Ovary (tissue), 9 donors: ENCODE data around the gene CTSL. TPM values are rescaled to one million over a fixed set of nuclear protein-coding genes. Genes with fewer than 3 reads are reported as not detected.

ENCODE experiments used
- DNase-seq, 5 donors: peaks; one replicate each; pipeline ENCODE4 v3.0.0-alpha.2; 2019 to 2020
- H3K27ac ChIP-seq, 2 donors: fragments of 200-600 bp; one replicate each; pipeline versions ENCODE4 v1.5.1 to v1.8.0; 2019 to 2022
- H3K27me3 ChIP-seq: fragments of 200-600 bp; one replicate; pipeline ENCODE4 v1.8.0; 2022
- H3K36me3 ChIP-seq: fragments of 200-600 bp; sonication (generic); one replicate; pipeline ENCODE4 v1.5.1; 2019
- H3K4me1 ChIP-seq: one replicate; pipeline ENCODE4 v1.8.1; 2013; ENCODE audit warnings: mild to moderate bottlenecking, moderate library complexity; ENCODE audit not compliant: insufficient read depth
- H3K4me3 ChIP-seq: fragments of 200-600 bp; sonication (generic); one replicate; pipeline ENCODE4 v1.5.1; 2017
- H3K9me3 ChIP-seq, 2 donors: fragments of 200-600 bp in 1 of 2; sonication (generic) in 1 of 2; one replicate each; pipeline versions ENCODE4 v1.5.1 to v1.8.1; 2013 to 2019; ENCODE audit warnings: mild to moderate bottlenecking in 1 of 2, moderate library complexity in 1 of 2
- CTCF ChIP-seq, 3 donors: fragments of 450-650 bp in 2 of 3; fragments of 200-600 bp in 1 of 3; IDR thresholded peaks; one replicate each; pipeline versions ENCODE4 v1.5.1 to v1.8.0; 2016 to 2022; ENCODE audit warnings: antibody characterized with exemption in 3 of 3, mild to moderate bottlenecking in 1 of 3
- EP300 ChIP-seq: sonication (generic); formaldehyde crosslinking; IDR thresholded peaks from one replicate; pipeline ENCODE4 v1.6.1; 2017; ENCODE audit warnings: antibody characterized with exemption
- POLR2A ChIP-seq: fragments of 450-650 bp; IDR thresholded peaks from one replicate; pipeline ENCODE4 v1.6.1; 2017; ENCODE audit warnings: antibody characterized with exemption, mild to moderate bottlenecking, moderate library complexity
- WGBS, 3 donors: extraction: QIAGEN DNeasy Blood & Tissue Kit in 1 of 3; methylation state at CpG; one replicate each; pipeline versions ENCODE4 v1.1.5 to v1.1.7; 2013 to 2017; 5-methylcytosine and 5-hydroxymethylcytosine counted together
- intact Hi-C, 4 donors: fragments of 100-400 bp; cut with DNase I; formaldehyde crosslinking; loops; one replicate each; pipeline versions ENCODE4 v1.11.0 to v1.15.1; 2022 to 2023
- polyA plus RNA-seq, 2 donors: library from polyadenylated mRNA; stranded (reverse); fragments of 200-250 nt in 1 of 2; fragments of 350-450 nt in 1 of 2; fragmentation: Illumina TruSeq in 1 of 2; extraction: RNeasy Lipid Tissue Mini Kit (QIAGEN cat#74804) in 1 of 2; gene quantifications; one replicate each; pipeline ENCODE4 v1.2.3, GENCODE V29; 2013 to 2014
- total RNA-seq, 7 donors: library from RNA; depleted of rRNA in 2 of 7; stranded (reverse); fragments of >200 nt in 2 of 7; fragmentation: NEBNext Ultra II Directional in 3 of 7; extraction: Animal tissue kit (Norgen Biotek cat#: 25700) in 3 of 7; gene quantifications; one replicate each; pipeline versions ENCODE4 v1.1.0 to v1.2.4, GENCODE V29; 2016 to 2023
- donor health status: DM: no; HTN: no; CAD: no; lungs with moderate emphysema.
- donor health status: DM: no; HTN: no; CAD: no.
- donor health status: Bipolar disorder and iron deficiency.
- donor health status: DM: yes; HTN: yes; CAD: no.
- donor health status: DM: no; HTN: no; CAD: no.
- donor health status: DM: yes; HTN: yes; CAD: no.

CTSL gene
- total and polyA plus RNA-seq, 9 donors, result 94.0 to 219 (median 115) TPM

GRCh38 chr9:87695523-87695922 lies 30.4 kb upstream of the CTSL start:
- H3K27ac ChIP-seq, result no peak overlapping the region
- H3K4me3 ChIP-seq, result no peak overlapping the region
- WGBS, 3 donors, result 70 to 88% (median 82%) methylated on average over 1 of the region's 1 CpG
- no peaks in the 10 kb centered on the region for H3K9me3 ChIP-seq
- H3K4me1 ChIP-seq, result no peaks in the 10 kb centered on the region
- intact Hi-C loops, result no loop called here
- H3K36me3 ChIP-seq, result no peaks in the 10 kb centered on the region
- H3K27me3 ChIP-seq, result no peaks in the 10 kb centered on the region
- no peak for DNase-seq
- TF ChIP-seq EP300 (no peak), POLR2A (no peak), CTCF (IDR thresholded peaks at IDR 0.05) (no peak)

GRCh38 chr9:87696641-87697040 lies 29.3 kb upstream of the CTSL start:
- intact Hi-C loops, result no loop called here
- Histone ChIP-seq H3K9me3 (no peaks in the 10 kb centered on the region), H3K36me3 (no peaks in the 10 kb centered on the region), H3K27ac (no peak overlapping the region), H3K27me3 (no peaks in the 10 kb centered on the region), H3K4me3 (no peak overlapping the region), H3K4me1 (no peaks in the 10 kb centered on the region)
- 59 to 72% (median 69%) methylated on average over 7 of the region's 7 CpGs for WGBS, 3 donors
- no peak for TF ChIP-seq POLR2A
- no peak for TF ChIP-seq CTCF (IDR thresholded peaks at IDR 0.05)
- TF ChIP-seq EP300, result no peak
- no peak for DNase-seq

- H3K27me3 ChIP-seq, result no peaks in the 10 kb centered on the region
- H3K4me3 ChIP-seq, result no peak overlapping the region
- no peaks in the 10 kb centered on the region for H3K9me3 ChIP-seq
- no peaks in the 10 kb centered on the region for H3K4me1 ChIP-seq
- intact Hi-C loops, result no loop called here
- TF ChIP-seq POLR2A (no peak), CTCF (IDR thresholded peaks at IDR 0.05) (no peak), EP300 (no peak)
- WGBS, 3 donors, result 90 to 94% (median 90%) methylated on average over 14 of the region's 14 CpGs
- DNase-seq, result no peak
- no peaks in the 10 kb centered on the region for H3K36me3 ChIP-seq
- no peak overlapping the region for H3K27ac ChIP-seq
Observed at GRCh38 chr9:87698069-87698809, 27.7 kb upstream of the CTSL start.

GRCh38 chr9:87699835-87700234 lies 26.1 kb upstream of the CTSL start:
- Histone ChIP-seq H3K9me3 (no peaks in the 10 kb centered on the region), H3K27ac (no peak overlapping the region), H3K36me3 (no peaks in the 10 kb centered on the region), H3K4me1 (no peaks in the 10 kb centered on the region), H3K27me3 (no peaks in the 10 kb centered on the region), H3K4me3 (no peak overlapping the region)
- 92 to 97% (median 94%) methylated on average over 4 of the region's 4 CpGs for WGBS, 3 donors
- TF ChIP-seq CTCF (IDR thresholded peaks at IDR 0.05) (no peak), EP300 (no peak), POLR2A (no peak)
- DNase-seq, result no peak
- intact Hi-C loops, result no loop called here
